OCI-LY1 (cell line): ENCODE data around the gene PDZD2.

Experiments used
- EZH2 ChIP-seq: fragments of 200-600 bp; sonication (generic), shearing (Covaris generic); IDR thresholded peaks from 2 replicates; pipeline ENCODE4 v1.8.0; 2017; ENCODE audit warnings: borderline replicate concordance, mixed run types, mild to moderate bottlenecking, antibody characterized with exemption, low read length, moderate library complexity, mixed read lengths
- TF ChIP-seq, protein P1 (sequence below): fragments of 200-600 bp; sonication (generic), shearing (Covaris generic); IDR thresholded peaks from 2 replicates; pipeline ENCODE4 v1.5.1; 2017; ENCODE audit warnings: mild to moderate bottlenecking, antibody characterized with exemption, low read length, moderate library complexity, mixed read lengths

DNA sequence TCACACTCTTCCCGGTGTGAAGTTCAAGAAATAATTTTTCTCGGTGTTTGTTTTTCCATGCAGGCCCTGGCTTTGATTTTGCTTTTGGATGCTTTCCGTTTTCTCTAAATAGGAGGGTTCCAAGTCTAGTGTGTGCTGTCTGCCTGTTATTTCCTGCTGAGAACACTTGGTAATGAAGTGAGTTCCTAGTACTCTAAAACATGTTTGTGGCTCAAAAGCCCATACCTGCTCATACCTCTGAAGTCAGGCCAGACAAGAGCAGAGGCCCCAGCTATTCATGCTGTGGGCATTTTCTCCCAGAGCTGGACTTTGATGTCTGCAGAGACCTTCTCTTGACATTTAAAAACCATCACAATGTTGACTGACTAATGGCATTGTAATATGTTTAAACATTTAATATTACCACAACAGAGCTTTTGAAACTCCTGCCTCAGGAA is 324.0 kb downstream of the PDZD2 start:
- TF ChIP-seq, protein P1, sequence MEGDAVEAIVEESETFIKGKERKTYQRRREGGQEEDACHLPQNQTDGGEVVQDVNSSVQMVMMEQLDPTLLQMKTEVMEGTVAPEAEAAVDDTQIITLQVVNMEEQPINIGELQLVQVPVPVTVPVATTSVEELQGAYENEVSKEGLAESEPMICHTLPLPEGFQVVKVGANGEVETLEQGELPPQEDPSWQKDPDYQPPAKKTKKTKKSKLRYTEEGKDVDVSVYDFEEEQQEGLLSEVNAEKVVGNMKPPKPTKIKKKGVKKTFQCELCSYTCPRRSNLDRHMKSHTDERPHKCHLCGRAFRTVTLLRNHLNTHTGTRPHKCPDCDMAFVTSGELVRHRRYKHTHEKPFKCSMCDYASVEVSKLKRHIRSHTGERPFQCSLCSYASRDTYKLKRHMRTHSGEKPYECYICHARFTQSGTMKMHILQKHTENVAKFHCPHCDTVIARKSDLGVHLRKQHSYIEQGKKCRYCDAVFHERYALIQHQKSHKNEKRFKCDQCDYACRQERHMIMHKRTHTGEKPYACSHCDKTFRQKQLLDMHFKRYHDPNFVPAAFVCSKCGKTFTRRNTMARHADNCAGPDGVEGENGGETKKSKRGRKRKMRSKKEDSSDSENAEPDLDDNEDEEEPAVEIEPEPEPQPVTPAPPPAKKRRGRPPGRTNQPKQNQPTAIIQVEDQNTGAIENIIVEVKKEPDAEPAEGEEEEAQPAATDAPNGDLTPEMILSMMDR, result no peak
- TF ChIP-seq EZH2, result no peak
